Right lobe of liver (tissue), 4 donors: ENCODE data around the gene LYPD6B.

Source experiments
- POLR2A ChIP-seq: fragments of 450-650 bp; IDR thresholded peaks from one replicate; pipeline ENCODE4 v1.6.1; 2017; ENCODE audit warnings: antibody characterized with exemption, mild to moderate bottlenecking
- TF ChIP-seq, protein P1 (sequence below), 4 donors: fragments of 200-600 bp in 3 of 4; fragments of 450-650 bp in 1 of 4; IDR thresholded peaks; one replicate each; pipeline versions ENCODE4 v1.5.1 to v1.8.0; 2016 to 2022; ENCODE audit warnings: antibody characterized with exemption in 4 of 4, mild to moderate bottlenecking in 2 of 4
- donor health status: DM: no; HTN: no; CAD: no.
- donor health status: DM: no; HTN: no; CAD: no.
- donor health status: DM: no; HTN: yes; CAD: no.

DNA sequence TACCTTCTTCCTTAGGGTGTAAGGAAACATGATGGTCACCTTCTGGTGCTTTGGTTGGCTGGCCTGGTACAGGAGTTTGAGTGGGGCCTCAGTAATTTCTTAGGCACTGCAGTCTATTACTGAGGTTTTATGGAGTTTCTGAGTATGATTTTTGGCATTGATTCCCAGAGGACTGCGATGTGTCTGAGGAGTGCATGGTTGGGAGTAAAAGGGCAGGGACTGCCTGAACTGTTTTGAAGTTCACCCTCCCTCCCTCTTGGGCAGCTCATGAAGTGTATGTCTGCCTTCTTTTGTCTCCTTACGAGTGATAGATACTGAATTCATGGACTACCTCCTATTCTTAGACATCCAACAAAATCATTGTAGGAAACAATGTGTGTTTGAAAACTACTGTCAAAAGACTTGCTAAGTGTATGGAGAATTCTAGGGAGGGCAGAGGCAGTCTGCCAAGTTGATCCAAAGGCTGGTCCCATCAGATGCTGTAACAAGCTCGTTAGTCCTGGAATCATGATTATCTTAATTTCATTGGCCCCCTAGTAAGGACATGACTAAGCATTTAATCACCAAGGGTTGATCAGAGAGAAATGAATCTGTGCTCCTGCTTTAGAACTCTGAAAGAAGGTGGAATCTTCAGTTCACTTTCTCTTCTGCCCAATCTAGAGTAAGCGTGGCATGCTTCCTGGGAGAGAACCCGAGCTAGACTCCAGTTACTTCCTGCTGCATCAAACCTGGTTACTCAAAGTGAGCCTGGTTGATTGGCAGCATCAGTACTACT lies 26.5 kb downstream of the LYPD6B start:
- TF ChIP-seq, protein P1, sequence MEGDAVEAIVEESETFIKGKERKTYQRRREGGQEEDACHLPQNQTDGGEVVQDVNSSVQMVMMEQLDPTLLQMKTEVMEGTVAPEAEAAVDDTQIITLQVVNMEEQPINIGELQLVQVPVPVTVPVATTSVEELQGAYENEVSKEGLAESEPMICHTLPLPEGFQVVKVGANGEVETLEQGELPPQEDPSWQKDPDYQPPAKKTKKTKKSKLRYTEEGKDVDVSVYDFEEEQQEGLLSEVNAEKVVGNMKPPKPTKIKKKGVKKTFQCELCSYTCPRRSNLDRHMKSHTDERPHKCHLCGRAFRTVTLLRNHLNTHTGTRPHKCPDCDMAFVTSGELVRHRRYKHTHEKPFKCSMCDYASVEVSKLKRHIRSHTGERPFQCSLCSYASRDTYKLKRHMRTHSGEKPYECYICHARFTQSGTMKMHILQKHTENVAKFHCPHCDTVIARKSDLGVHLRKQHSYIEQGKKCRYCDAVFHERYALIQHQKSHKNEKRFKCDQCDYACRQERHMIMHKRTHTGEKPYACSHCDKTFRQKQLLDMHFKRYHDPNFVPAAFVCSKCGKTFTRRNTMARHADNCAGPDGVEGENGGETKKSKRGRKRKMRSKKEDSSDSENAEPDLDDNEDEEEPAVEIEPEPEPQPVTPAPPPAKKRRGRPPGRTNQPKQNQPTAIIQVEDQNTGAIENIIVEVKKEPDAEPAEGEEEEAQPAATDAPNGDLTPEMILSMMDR (IDR thresholded peaks at IDR 0.05) = no peak
- TF ChIP-seq POLR2A = no peak
